Measurements from ENCODE around the gene FNDC3A. TPM values are rescaled to one million over a fixed set of nuclear protein-coding genes. Genes with fewer than 3 reads are reported as not detected.
A peak's percentile ranks its signal among the peaks of the same experiment; 100 is the strongest.

FNDC3A gene
- total and polyA plus RNA-seq, 12 donors: 11.3 to 30.3 (median 23.1) TPM

DNA sequence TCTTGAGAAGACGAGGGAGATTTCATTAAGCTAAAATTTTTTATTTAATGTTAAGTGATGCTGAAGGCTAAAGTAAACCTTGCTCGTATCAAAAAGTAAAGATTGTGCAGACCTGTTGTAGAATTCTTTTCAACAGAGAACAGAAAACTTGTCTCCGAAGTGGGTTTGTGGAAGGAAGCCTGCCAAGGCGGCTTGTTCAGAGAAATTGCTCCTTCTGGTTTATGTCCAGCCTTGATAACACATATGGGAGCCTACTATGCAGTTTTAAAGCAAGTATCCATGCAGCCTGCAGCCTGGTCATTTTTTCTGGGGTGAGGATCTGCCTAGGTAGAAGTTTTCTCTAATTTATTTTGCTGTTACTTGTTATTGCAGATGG, 245.9 kb downstream of the FNDC3A start:
- TF ChIP-seq, protein P1, sequence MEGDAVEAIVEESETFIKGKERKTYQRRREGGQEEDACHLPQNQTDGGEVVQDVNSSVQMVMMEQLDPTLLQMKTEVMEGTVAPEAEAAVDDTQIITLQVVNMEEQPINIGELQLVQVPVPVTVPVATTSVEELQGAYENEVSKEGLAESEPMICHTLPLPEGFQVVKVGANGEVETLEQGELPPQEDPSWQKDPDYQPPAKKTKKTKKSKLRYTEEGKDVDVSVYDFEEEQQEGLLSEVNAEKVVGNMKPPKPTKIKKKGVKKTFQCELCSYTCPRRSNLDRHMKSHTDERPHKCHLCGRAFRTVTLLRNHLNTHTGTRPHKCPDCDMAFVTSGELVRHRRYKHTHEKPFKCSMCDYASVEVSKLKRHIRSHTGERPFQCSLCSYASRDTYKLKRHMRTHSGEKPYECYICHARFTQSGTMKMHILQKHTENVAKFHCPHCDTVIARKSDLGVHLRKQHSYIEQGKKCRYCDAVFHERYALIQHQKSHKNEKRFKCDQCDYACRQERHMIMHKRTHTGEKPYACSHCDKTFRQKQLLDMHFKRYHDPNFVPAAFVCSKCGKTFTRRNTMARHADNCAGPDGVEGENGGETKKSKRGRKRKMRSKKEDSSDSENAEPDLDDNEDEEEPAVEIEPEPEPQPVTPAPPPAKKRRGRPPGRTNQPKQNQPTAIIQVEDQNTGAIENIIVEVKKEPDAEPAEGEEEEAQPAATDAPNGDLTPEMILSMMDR (IDR thresholded peaks at IDR 0.05): no peak
- no peak overlapping the region for H3K27ac ChIP-seq
- DNase-seq: no peak
- H3K4me1 ChIP-seq: peaks cover 0 to 25% (median 10%) of the 10 kb centered on the region in 9 donors
- no peak overlapping the region for H3K4me3 ChIP-seq
- peaks cover 12 to 62% (median 53%) of the 10 kb centered on the region in 7 donors for H3K27me3 ChIP-seq
- WGBS, 2 donors: 64% methylated on average over 4 of the region's 4 CpGs
- H3K9me3 ChIP-seq: no peaks in the 10 kb centered on the region
- no peaks in the 10 kb centered on the region for H3K36me3 ChIP-seq
- ATAC-seq: no peak
- intact Hi-C loops (cut with DNase I): loop anchor here in 1 of 10 donors (10.0 kb wide), 1 partner anchor 247 kb away; the partner anchor contains the start of gene FNDC3A

DNA sequence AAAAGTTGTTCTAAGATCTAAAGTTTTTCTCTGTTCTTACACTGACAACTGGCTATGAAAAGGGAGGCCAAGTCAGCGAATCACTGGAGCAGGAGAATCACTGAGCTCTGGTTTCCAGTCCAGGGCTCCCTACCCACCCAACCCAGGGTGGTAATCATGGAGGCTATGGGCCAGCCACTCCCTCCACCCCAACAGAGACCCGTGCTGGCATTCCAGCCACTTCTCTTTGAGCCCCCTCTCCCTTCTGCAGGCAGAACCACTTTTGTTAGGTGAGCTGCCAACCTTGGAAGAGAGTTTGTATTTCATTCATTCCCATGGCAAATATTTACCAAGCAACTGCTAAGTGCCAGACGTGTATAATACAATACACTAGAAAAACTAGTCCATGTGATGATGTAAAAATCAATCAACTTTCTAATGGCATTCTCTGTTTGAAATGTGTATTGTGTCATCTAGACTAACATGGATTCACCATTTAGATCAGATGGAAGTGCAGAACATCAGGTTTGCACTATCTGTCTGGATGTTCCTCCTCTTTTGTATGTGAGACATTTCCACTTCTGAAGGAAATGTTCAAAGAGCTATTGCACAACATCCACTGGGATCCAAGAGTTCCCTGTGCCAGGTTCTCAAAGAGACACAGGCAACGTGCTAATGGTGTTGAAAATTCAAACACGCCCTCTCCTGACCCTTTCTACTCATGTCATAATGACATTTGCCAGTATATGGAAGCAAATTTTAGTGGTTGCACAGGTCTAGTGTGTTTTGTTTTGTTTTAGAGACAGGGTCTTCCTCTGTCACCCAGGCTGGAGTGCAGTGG, 249.7 kb downstream of the FNDC3A start:
- WGBS, 2 donors: 49 to 50% methylated on average over 5 of the region's 5 CpGs
- H3K4me1 ChIP-seq: peaks cover 0 to 12% (median 8%) of the 10 kb centered on the region in 9 donors

DNA sequence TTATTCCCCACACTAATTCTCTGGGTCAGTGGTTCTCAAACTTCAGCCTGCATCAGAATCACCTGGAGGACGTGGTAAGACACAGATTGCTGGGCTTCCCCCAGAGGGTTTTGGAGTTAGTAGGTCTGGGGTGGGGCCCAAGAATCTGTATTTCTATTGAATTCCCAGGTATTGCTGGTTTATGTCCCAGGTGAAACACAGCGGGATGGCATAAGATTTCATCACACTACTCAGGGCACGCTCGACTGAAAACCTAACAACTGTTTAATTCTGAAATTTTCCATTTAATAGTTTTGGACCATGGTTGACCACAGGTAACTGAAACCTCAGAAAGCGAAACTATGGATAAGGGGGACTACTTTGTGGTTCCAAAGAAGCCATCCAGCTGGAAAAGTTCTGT, 250.9 kb downstream of the FNDC3A start:
- 91 to 93% methylated on average over 5 of the region's 5 CpGs for WGBS, 2 donors

More for the DNA sequence above, 249.7 kb downstream of the FNDC3A start:
- TF ChIP-seq, protein P1 (IDR thresholded peaks at IDR 0.05): peak in 1 of 9 donors; percentile 22
- no peak overlapping the region for H3K4me3 ChIP-seq
- no peaks in the 10 kb centered on the region for H3K36me3 ChIP-seq
- H3K9me3 ChIP-seq: no peaks in the 10 kb centered on the region
- H3K27ac ChIP-seq: no peak overlapping the region
- ATAC-seq (peak in 5 of 8 donors; percentile 16 to 87 (median 77)), DNase-seq (no peak)
- H3K27me3 ChIP-seq: peaks cover 10 to 36% (median 28%) of the 10 kb centered on the region in 7 donors
- intact Hi-C loops (cut with DNase I): loop anchor here in 1 of 10 donors (10.0 kb wide), 1 partner anchor 251 kb away; the partner anchor contains the start of gene FNDC3A

DNA sequence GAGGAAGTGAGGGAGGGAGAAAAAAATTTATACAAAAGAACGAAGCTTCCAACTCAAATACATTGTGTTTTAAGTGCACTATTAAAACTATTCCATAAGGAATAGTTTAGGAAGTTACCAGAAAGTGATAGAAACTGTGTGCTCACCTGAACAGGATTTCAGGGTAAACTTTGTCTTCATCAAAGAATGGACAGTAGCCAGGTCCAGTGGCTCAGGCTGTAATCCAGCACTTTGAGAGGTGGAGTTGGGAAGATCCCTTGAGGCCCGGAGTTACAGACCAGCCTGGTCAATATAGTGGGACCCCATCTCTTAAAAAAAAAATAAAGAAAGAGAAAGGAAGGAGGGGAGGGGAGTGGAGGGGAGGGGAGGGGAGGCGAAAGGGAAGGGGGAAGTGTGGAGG, 259.0 kb downstream of the FNDC3A start:
- Histone ChIP-seq H3K27me3 (no peaks in the 10 kb centered on the region), H3K27ac (no peak overlapping the region), H3K4me1 (no peaks in the 10 kb centered on the region), H3K36me3 (no peaks in the 10 kb centered on the region), H3K9me3 (no peaks in the 10 kb centered on the region), H3K4me3 (no peak overlapping the region)
- TF ChIP-seq, protein P1 (IDR thresholded peaks at IDR 0.05): no peak
- WGBS, 2 donors: 93 to 94% methylated on average over 3 of the region's 3 CpGs
- no peak for ATAC-seq
- intact Hi-C loops (cut with DNase I): no loop called here
- DNase-seq: no peak

More for the DNA sequence above, 250.9 kb downstream of the FNDC3A start:
- Histone ChIP-seq H3K9me3 (no peaks in the 10 kb centered on the region), H3K36me3 (no peaks in the 10 kb centered on the region), H3K27me3 (peaks cover 0 to 25% (median 16%) of the 10 kb centered on the region in 7 donors), H3K4me3 (no peak overlapping the region), H3K27ac (no peak overlapping the region), H3K4me1 (peaks cover 0 to under 1% (median 0%) of the 10 kb centered on the region in 9 donors)
- TF ChIP-seq, protein P1 (IDR thresholded peaks at IDR 0.05): no peak
- DNase-seq (no peak), ATAC-seq (no peak)
- intact Hi-C loops (cut with DNase I): loop anchor here in 1 of 10 donors (10.0 kb wide), 1 partner anchor 252 kb away; the partner anchor contains the start of gene FNDC3A
